Measurements from ENCODE around the gene RRP12.

The RRP12 gene

DNA sequence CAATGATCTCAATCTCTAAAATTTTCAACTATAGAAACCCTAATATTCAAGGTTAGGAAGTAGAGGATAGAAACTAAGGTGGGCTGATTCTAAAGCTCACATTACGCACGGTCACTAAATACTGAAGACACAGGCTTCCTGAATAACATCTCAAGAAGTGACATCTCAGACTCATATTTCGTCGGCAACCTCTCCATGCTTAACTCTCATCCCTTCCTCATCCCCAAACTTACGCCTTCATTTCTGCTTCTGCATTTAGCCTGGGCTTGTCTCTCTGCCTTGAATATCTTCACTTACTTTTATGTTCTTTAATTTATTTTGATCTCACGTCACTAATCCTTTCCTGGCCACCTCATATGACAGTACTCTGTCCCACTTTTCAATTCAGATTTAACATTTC, 34.1 kb upstream of the RRP12 start:
- no peaks in the 10 kb centered on the region for H3K79me2 ChIP-seq (ENCODE audit: insufficient read depth, low read length)
- H2AFZ ChIP-seq (ENCODE audit: low read length), result no peak overlapping the region
- peaks cover 51% of the 10 kb centered on the region for H3K36me3 ChIP-seq (ENCODE audit: insufficient read depth, low read length)
- no peaks in the 10 kb centered on the region for H3K27me3 ChIP-seq (ENCODE audit: insufficient read depth, low read length)
- H3F3A ChIP-seq (ENCODE audit: insufficient read depth, low read length), result no peaks in the 10 kb centered on the region
- no peaks in the 10 kb centered on the region for H3K9me2 ChIP-seq (ENCODE audit: low read depth, low read length)
- TF ChIP-seq EZH2 (IDR thresholded peaks at IDR 0.05; ENCODE audit: borderline replicate concordance, low read length), result no peak
- TF ChIP-seq, protein P1, sequence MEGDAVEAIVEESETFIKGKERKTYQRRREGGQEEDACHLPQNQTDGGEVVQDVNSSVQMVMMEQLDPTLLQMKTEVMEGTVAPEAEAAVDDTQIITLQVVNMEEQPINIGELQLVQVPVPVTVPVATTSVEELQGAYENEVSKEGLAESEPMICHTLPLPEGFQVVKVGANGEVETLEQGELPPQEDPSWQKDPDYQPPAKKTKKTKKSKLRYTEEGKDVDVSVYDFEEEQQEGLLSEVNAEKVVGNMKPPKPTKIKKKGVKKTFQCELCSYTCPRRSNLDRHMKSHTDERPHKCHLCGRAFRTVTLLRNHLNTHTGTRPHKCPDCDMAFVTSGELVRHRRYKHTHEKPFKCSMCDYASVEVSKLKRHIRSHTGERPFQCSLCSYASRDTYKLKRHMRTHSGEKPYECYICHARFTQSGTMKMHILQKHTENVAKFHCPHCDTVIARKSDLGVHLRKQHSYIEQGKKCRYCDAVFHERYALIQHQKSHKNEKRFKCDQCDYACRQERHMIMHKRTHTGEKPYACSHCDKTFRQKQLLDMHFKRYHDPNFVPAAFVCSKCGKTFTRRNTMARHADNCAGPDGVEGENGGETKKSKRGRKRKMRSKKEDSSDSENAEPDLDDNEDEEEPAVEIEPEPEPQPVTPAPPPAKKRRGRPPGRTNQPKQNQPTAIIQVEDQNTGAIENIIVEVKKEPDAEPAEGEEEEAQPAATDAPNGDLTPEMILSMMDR (IDR thresholded peaks at IDR 0.05; ENCODE audit: low read length), result no peak
- H3K4me1 ChIP-seq (ENCODE audit: insufficient read depth, low read length, severe bottlenecking), result no peaks in the 10 kb centered on the region
- H3K4me2 ChIP-seq (ENCODE audit: low read length), result no peak overlapping the region
- no peak overlapping the region for H3K27ac ChIP-seq (ENCODE audit: low read depth, low read length, poor library complexity, severe bottlenecking)
- H3K9me3 ChIP-seq (ENCODE audit: low read length), result no peaks in the 10 kb centered on the region
- no peak overlapping the region for H3K9ac ChIP-seq (ENCODE audit: low read length)
- no peaks in the 10 kb centered on the region for H4K20me1 ChIP-seq (ENCODE audit: insufficient read depth, low read length)
- no peak overlapping the region for H3K4me3 ChIP-seq (ENCODE audit: low read depth, low read length, poor library complexity, severe bottlenecking)

DNA sequence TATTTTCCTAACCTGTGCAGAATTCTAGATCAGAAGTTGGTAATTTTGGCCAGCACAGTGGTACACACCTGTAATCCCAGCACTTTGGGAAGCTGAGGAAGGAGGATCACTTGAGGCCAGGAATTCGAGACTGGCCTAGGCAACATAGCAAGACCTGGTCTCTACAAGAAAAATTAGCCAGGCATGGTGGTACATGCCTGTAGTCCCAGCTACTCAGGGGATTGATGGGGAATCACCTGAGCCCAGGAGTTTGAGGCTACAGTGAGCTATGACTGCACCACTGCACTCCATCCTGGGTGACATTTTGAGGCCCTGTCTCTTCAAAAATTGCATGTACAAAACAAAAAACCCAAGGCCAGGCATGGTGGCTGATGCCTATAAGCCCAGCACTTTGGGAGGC, 33.4 kb upstream of the RRP12 start:
- Histone ChIP-seq H3K4me3 (ENCODE audit: low read depth, low read length, poor library complexity, severe bottlenecking) (no peak overlapping the region), H4K20me1 (ENCODE audit: insufficient read depth, low read length) (no peaks in the 10 kb centered on the region), H3K9me2 (ENCODE audit: low read depth, low read length) (no peaks in the 10 kb centered on the region), H3K9me3 (ENCODE audit: low read length) (no peaks in the 10 kb centered on the region), H3K4me2 (ENCODE audit: low read length) (no peak overlapping the region), H2AFZ (ENCODE audit: low read length) (no peak overlapping the region), H3K9ac (ENCODE audit: low read length) (no peak overlapping the region), H3K27ac (ENCODE audit: low read depth, low read length, poor library complexity, severe bottlenecking) (no peak overlapping the region), H3K4me1 (ENCODE audit: insufficient read depth, low read length, severe bottlenecking) (no peaks in the 10 kb centered on the region), H3K27me3 (ENCODE audit: insufficient read depth, low read length) (no peaks in the 10 kb centered on the region), H3K79me2 (ENCODE audit: insufficient read depth, low read length) (peaks cover under 1% of the 10 kb centered on the region; the same call in 1 of the 2 replicates), H3K36me3 (ENCODE audit: insufficient read depth, low read length) (peaks cover 57% of the 10 kb centered on the region), H3F3A (ENCODE audit: insufficient read depth, low read length) (no peaks in the 10 kb centered on the region)
- TF ChIP-seq, protein P1 (IDR thresholded peaks at IDR 0.05; ENCODE audit: low read length), result no peak
- TF ChIP-seq EZH2 (IDR thresholded peaks at IDR 0.05; ENCODE audit: borderline replicate concordance, low read length), result no peak

DNA sequence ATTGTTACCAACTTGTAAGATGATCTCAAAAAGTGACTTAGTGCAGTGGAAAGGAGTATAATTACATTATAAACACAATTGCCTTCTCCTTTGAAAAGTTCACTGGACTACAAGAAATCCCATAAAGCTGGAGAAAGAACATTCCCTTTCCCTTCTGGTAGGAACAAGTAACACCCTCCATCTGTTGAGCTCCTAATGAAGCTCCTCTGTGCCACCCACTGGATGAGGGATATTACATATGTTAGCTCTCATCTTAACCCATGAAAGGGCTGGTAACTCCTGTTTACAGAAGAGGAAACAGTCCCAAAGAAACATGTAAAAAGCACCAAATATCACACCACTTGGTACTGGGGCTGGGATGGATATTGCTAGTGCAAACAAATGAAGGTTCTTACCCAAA, 32.9 kb upstream of the RRP12 start:
- Histone ChIP-seq H3K4me2 (ENCODE audit: low read length) (no peak overlapping the region), H2AFZ (ENCODE audit: low read length) (no peak overlapping the region), H4K20me1 (ENCODE audit: insufficient read depth, low read length) (no peaks in the 10 kb centered on the region), H3K27me3 (ENCODE audit: insufficient read depth, low read length) (no peaks in the 10 kb centered on the region), H3K9ac (ENCODE audit: low read length) (no peak overlapping the region), H3K4me1 (ENCODE audit: insufficient read depth, low read length, severe bottlenecking) (no peaks in the 10 kb centered on the region), H3K9me2 (ENCODE audit: low read depth, low read length) (no peaks in the 10 kb centered on the region), H3K36me3 (ENCODE audit: insufficient read depth, low read length) (peaks cover 61% of the 10 kb centered on the region), H3F3A (ENCODE audit: insufficient read depth, low read length) (no peaks in the 10 kb centered on the region), H3K4me3 (ENCODE audit: low read depth, low read length, poor library complexity, severe bottlenecking) (no peak overlapping the region), H3K27ac (ENCODE audit: low read depth, low read length, poor library complexity, severe bottlenecking) (no peak overlapping the region), H3K9me3 (ENCODE audit: low read length) (no peaks in the 10 kb centered on the region), H3K79me2 (ENCODE audit: insufficient read depth, low read length) (peaks cover 4% of the 10 kb centered on the region; the same call in 1 of the 2 replicates)
- TF ChIP-seq, protein P1 (IDR thresholded peaks at IDR 0.05; ENCODE audit: low read length), result no peak
- TF ChIP-seq EZH2 (IDR thresholded peaks at IDR 0.05; ENCODE audit: borderline replicate concordance, low read length), result no peak

Data from OCI-LY1 (cell line).